Ureter (tissue), 1 donor: ENCODE results near the gene FAM50A. TPM values are rescaled to one million over a fixed set of nuclear protein-coding genes. Genes with fewer than 3 reads are reported as not detected.

Source experiments
- DNase-seq: peaks from one replicate; pipeline ENCODE4 v3.0.0-alpha.2; 2020; ENCODE audit warnings: low spot score
- total RNA-seq: library from RNA; stranded (reverse); gene quantifications from one replicate; pipeline ENCODE4 v1.2.4, GENCODE V29; 2023
- donor health status: DM: yes; HTN: yes; CAD: no.

FAM50A gene
- total RNA-seq, 1 donor from 2014 or later = 48.6 TPM

DNA sequence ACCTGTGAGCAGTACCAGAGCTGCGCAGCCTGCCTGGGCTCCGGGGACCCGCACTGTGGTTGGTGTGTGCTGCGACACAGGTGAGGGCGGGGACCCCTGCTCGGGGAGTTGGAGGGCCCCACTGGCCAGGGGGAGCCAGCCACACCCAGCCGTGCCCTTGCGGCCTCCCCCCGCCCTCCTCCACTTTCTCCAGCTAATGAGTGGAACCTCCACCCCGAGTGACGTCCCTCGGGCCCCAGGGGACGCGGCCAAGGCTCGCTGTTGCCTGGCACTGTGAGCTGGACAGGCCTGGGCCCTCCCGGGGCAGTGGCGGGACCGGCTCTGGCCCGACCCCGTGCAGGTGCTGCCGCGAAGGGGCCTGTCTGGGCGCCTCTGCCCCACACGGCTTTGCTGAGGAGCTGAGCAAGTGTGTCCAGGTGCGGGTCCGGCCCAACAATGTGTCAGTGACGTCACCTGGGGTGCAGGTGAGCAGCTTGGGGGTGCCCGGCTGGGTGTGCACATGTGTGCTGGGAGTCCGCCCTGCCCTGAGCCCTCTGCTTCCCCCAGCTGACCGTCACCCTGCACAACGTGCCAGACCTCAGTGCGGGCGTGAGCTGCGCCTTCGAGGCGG, 19.8 kb downstream of the FAM50A start:
- DNase-seq = no peak

DNA sequence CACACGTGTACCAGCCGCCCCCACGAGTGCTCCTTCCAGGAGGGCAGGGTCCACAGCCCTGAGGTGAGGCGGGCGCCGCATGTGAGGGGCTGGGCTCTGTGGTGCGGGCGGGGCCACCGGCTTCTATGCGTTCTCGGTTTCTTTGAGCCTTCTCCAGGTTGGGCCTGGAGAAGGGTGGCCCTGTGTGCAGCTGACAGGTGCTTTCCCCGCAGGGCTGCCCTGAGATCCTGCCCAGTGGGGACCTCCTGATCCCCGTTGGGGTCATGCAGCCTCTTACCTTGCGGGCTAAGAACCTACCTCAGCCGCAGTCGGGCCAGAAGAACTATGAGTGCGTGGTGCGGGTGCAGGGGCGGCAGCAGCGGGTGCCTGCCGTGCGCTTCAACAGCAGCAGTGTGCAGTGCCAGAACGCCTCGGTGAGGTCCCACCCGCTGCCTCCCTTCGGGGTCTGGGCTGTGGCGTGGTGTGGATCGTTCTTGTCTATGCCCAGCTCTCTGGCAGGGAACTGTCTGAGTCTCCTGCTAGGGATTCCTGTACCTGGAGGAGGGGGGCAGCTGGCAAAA, 20.9 kb downstream of the FAM50A start:
- no peak for DNase-seq

DNA sequence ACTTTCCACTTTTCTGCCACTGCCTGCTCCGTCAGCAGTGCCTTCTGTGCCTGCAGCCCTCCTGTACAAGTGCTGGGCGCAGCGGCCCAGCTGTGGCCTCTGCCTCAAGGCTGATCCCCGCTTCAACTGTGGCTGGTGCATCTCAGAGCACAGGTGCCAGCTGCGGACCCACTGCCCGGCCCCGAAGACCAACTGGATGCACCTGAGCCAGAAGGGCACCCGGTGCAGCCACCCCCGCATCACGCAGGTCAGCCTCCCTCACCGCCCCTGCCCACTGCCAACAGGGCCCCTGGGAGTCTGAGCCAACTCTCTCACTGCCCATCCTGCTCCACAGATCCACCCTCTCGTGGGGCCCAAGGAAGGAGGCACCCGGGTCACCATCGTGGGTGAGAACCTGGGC, 21.7 kb downstream of the FAM50A start:
- no peak for DNase-seq

GRCh38 chrX:154466036-154466435, 22.1 kb downstream of the FAM50A start:
- no peak for DNase-seq

DNA sequence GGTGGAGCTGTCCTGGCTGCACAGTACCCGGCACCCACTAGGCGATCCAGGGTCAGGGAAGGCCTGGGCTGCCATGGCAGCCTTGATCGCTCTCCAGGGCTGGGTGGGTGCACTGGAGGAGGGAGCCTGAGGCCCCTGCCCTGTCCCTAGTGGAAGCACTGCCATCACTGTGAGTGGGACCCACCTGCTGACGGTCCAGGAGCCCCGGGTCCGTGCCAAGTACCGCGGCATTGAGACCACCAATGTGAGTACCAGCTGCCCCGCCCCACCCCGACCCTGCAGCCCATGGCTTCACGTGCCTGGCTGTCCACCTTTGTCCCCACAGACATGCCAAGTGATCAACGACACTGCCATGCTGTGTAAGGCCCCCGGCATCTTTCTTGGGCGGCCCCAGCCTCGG, 23.0 kb downstream of the FAM50A start:
- no peak for DNase-seq

DNA sequence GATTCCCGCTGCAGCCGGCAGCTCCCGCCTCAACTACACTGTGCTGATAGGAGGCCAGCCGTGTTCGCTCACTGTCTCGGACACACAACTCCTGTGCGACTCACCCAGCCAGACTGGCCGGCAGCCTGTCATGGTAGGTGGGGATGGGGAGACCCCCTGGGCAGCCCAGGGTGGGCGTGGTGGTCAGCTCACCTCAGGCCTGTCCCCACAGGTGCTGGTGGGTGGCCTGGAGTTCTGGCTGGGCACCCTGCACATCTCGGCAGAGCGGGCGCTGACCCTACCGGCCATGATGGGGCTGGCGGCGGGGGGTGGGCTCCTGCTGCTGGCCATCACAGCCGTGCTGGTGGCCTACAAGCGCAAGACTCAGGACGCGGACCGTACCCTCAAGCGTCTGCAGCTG, 23.6 kb downstream of the FAM50A start:
- DNase-seq = no peak

DNA sequence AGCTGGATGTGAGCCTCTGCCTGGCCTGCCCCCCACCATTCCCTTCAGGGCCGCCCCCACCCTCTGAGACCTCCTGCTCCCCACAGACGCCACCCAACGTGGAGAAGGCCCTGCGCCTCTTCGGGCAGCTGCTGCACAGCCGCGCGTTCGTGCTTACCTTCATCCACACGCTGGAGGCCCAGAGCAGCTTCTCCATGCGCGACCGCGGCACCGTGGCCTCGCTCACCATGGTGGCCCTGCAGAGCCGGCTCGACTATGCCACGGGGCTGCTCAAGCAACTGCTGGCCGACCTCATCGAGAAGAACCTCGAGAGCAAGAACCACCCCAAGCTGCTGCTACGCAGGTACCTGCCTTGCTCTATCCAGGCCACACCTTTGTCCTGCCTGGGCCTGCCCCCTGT, 24.3 kb downstream of the FAM50A start:
- no peak for DNase-seq

GRCh38 chrX:154469114-154469513, 25.2 kb downstream of the FAM50A start:
- no peak for DNase-seq

- no peak for DNase-seq
Measured at GRCh38 chrX:154469880-154470279, 25.9 kb downstream of the FAM50A start.

DNA sequence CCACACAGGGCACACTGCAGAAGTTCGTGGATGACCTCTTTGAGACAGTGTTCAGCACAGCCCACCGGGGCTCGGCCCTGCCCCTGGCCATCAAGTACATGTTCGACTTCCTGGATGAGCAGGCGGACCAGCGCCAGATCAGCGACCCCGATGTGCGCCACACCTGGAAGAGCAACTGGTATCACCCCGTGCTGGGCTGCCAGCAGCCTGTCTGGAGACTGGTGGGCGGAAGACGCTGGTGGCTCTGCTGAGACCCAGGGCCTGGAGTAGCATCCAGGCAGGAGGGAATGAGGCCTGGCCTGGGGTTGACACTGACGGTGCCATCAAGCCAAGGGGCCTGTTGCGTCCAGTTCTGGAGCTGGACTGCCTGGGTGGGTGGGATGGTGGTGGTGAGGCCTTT, 26.5 kb downstream of the FAM50A start:
- no peak for DNase-seq

- no peak for DNase-seq
Measured at GRCh38 chrX:154470914-154471568, 27.1 kb downstream of the FAM50A start.

- DNase-seq = no peak
Measured at GRCh38 chrX:154471839-154472684, 28.1 kb downstream of the FAM50A start.

DNA sequence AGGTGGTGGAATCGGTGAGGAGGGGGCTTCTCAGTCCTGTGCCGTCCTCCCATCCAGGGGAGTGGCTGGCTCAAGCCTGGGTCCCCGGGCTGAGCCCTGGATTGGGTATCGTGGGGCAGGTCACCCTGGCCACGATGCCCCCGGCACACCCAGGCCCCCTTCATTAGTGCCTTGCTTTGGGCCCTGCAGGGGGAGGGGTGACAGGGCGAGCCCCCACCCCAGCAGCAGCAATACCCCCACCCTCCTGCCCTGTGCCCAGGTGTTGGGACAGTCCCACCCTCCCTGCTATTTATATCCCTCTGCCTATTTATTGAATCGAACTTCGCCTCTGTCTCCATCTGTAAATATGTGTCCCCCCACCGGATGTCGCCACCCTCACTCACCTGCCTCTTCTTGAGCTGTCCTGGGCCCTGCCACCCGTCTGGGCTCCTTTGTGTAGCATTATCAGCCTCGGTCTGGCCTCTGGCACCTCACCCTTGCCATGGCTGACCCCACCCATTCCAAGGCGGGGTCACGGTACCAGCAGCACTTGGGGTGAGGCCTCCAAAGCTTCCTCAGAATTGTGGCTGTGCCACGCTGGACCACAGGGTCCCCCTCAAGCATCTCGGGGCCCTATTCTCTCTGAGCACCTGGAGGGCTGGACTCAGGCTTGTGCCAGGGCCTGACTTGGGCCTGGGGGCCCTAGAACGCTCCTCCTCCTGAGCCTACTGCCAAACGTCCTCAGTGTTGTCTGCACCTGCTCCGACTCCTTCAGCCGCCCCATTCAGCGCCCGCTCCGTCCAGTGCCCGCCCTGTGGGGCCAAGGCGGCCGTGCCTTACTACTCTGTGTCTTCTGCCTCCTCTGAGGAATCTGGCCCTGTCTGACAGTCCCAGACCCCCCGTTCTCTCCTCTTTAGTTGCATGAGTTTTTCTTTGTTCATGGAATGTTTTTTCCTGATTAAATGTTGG, 29.0 kb downstream of the FAM50A start:
- no peak for DNase-seq

- no peak for DNase-seq
Measured at GRCh38 chrX:154473683-154474082, 29.7 kb downstream of the FAM50A start.

DNA sequence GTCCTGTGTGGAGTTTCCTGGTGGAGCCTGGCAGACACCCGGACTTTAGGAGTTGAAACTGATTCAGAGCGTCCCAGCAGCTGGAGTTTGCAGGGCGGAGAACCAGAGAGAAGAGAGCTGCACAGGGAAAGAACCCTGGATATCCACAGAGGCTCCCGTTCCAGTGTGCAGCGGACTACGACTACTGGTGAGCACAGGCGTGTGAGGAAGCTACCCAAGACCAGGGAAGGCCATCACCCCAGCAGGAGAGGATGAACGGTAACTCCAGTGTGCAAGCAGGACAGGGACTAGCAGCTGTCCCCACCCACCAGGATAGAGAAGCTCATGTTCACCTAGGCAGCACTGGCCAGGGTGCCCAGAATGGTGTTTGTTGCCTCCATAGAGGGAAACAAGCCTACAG, 32.9 kb downstream of the FAM50A start:
- DNase-seq = no peak

GRCh38 chrX:154477891-154478477, 34.0 kb downstream of the FAM50A start:
- no peak for DNase-seq

- peak; percentile 93 for DNase-seq
Measured at GRCh38 chrX:154478728-154479622, 35.0 kb downstream of the FAM50A start, which contains the start of gene LAGE3. Gene LAGE3, minus strand, starts transcription at chrX:154479281. Its CDS starts 366 bp downstream, at chrX:154478915.

DNA sequence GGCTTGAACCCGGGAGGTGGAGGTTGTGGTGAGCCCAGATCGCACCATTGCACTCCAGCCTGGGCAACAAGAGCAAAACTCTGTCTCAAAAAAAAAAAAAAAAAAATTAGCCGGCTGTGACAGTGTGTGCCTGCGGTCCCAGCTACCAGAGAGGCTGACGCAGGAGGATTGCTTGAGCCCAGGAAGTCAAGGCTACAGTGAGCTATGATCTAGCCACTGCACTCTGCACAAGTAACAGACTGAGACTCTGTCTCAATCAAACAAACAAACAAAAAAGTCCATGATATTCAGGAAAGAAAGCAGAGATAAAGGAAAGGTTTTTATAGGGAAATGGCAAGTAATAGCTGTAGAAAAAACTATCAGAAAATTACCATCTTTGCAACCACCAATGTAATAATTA, 37.3 kb downstream of the FAM50A start:
- no peak for DNase-seq

DNA sequence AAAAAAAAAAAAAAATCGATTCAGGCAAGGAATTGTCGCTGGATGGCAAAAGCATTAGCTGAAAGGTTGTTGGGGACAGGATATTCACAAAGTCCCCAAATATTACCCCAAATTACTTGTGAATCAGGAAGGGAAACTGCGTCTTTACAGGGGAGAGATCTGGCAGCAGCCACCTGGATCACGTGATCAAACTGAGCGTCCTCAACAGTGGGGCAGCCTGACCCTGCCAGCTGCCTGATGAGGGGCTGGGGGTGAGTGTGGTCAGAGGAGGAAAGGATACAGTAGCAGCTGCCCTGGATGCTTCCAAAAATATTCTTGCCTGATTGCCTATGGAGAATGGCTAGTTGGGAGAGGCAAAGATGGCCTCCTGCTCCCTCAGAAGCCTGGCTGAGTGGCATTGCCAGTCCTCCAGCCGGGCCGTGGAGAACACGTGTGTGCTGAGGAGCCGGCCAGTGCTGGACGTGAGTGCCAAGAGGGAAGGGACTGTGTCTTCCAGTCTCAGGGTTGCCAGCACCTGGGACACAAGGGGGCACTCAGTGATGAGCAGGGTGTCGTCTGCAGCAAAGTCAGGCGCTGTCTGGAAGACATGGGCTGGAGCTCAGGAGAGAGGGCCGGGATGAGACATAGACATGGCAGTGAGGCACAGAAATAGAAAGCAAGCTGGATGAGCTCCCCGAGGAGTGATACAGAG, 38.1 kb downstream of the FAM50A start:
- DNase-seq = no peak
